ENCODE measurements around the gene PPP6R3. TPM values are rescaled to one million over a fixed set of nuclear protein-coding genes. Genes with fewer than 3 reads are reported as not detected.

PPP6R3 gene
- total RNA-seq, 2 experiments from 2014 or later = 108 to 110 TPM

- intact Hi-C loops (cut with micrococcal nuclease) = no loop called here
- ChIA-PET CTCF (no interaction called here), POLR2A (no interaction called here)
- H3K36me3 Mint-ChIP-seq = no peaks in the 10 kb centered on the region
- no peaks in the 10 kb centered on the region for H3K4me1 Mint-ChIP-seq (ENCODE audit: low read depth)
- no peak overlapping the region for H3K4me3 Mint-ChIP-seq
- H3K27me3 Mint-ChIP-seq = peaks cover 19% of the 10 kb centered on the region
- H3K9me3 Mint-ChIP-seq = no peaks in the 10 kb centered on the region
- no peak overlapping the region for H3K27ac Mint-ChIP-seq
- DNase-seq = no peak
These were observed 198.1 kb downstream of the PPP6R3 start for GRCh38 chr11:68658661-68659060.

- DNase-seq = no peak
- Mint-ChIP-seq H3K27ac (no peak overlapping the region), H3K36me3 (no peaks in the 10 kb centered on the region), H3K4me3 (no peak overlapping the region), H3K27me3 (peaks cover 19% of the 10 kb centered on the region), H3K9me3 (no peaks in the 10 kb centered on the region), H3K4me1 (ENCODE audit: low read depth) (no peaks in the 10 kb centered on the region)
- intact Hi-C loops (cut with micrococcal nuclease) = no loop called here
- POLR2A ChIA-PET = no interaction called here
- CTCF ChIA-PET = no interaction called here
These were observed 198.8 kb downstream of the PPP6R3 start for GRCh38 chr11:68659158-68659921.

- Mint-ChIP-seq H3K27me3 (peaks cover 21% of the 10 kb centered on the region), H3K9me3 (no peaks in the 10 kb centered on the region), H3K36me3 (no peaks in the 10 kb centered on the region), H3K4me3 (no peak overlapping the region), H3K4me1 (ENCODE audit: low read depth) (no peaks in the 10 kb centered on the region), H3K27ac (no peak overlapping the region)
- intact Hi-C loops (cut with micrococcal nuclease) = no loop called here
- CTCF ChIA-PET = no interaction called here
- no peak for DNase-seq
- POLR2A ChIA-PET = no interaction called here
These were observed 199.7 kb downstream of the PPP6R3 start for GRCh38 chr11:68660066-68660810.

GRCh38 chr11:68661014-68661413 lies 200.5 kb downstream of the PPP6R3 start:
- CTCF ChIA-PET = no interaction called here
- H3K4me3 Mint-ChIP-seq = no peak overlapping the region

GRCh38 chr11:68661697-68662603 lies 201.4 kb downstream of the PPP6R3 start:
- Mint-ChIP-seq H3K36me3 (no peaks in the 10 kb centered on the region), H3K4me3 (no peak overlapping the region), H3K27me3 (peaks cover 15% of the 10 kb centered on the region), H3K4me1 (ENCODE audit: low read depth) (no peaks in the 10 kb centered on the region), H3K9me3 (no peaks in the 10 kb centered on the region), H3K27ac (no peak overlapping the region)
- DNase-seq = no peak
- POLR2A ChIA-PET = no interaction called here
- intact Hi-C loops (cut with micrococcal nuclease) = no loop called here
- CTCF ChIA-PET = no interaction called here

More at GRCh38 chr11:68661014-68661413, 200.5 kb downstream of the PPP6R3 start:
- DNase-seq = no peak
- Mint-ChIP-seq H3K27me3 (peaks cover 15% of the 10 kb centered on the region), H3K27ac (no peak overlapping the region), H3K9me3 (no peaks in the 10 kb centered on the region), H3K4me1 (ENCODE audit: low read depth) (no peaks in the 10 kb centered on the region), H3K36me3 (no peaks in the 10 kb centered on the region)
- intact Hi-C loops (cut with micrococcal nuclease) = no loop called here
- POLR2A ChIA-PET = no interaction called here

GRCh38 chr11:68663482-68664010 lies 203.0 kb downstream of the PPP6R3 start:
- no peak overlapping the region for H3K27ac Mint-ChIP-seq
- peaks cover 11% of the 10 kb centered on the region for H3K27me3 Mint-ChIP-seq
- no peak overlapping the region for H3K4me3 Mint-ChIP-seq
- ChIA-PET POLR2A (no interaction called here), CTCF (no interaction called here)
- no peaks in the 10 kb centered on the region for H3K9me3 Mint-ChIP-seq
- no peaks in the 10 kb centered on the region for H3K36me3 Mint-ChIP-seq
- no peak for DNase-seq
- intact Hi-C loops (cut with micrococcal nuclease) = no loop called here
- H3K4me1 Mint-ChIP-seq (ENCODE audit: low read depth) = no peaks in the 10 kb centered on the region

- intact Hi-C loops (cut with micrococcal nuclease) = no loop called here
- H3K36me3 Mint-ChIP-seq = no peaks in the 10 kb centered on the region
- DNase-seq = no peak
- POLR2A ChIA-PET = no interaction called here
- no peaks in the 10 kb centered on the region for H3K4me1 Mint-ChIP-seq (ENCODE audit: low read depth)
- no peaks in the 10 kb centered on the region for H3K9me3 Mint-ChIP-seq
- H3K27me3 Mint-ChIP-seq = peaks cover 11% of the 10 kb centered on the region
- H3K4me3 Mint-ChIP-seq = no peak overlapping the region
- CTCF ChIA-PET = no interaction called here
- H3K27ac Mint-ChIP-seq = no peak overlapping the region
These were observed 203.6 kb downstream of the PPP6R3 start for GRCh38 chr11:68664141-68664540.

GRCh38 chr11:68664906-68665305 lies 204.4 kb downstream of the PPP6R3 start:
- Mint-ChIP-seq H3K4me3 (no peak overlapping the region), H3K4me1 (ENCODE audit: low read depth) (no peaks in the 10 kb centered on the region), H3K9me3 (no peaks in the 10 kb centered on the region), H3K27ac (no peak overlapping the region), H3K27me3 (peaks cover 11% of the 10 kb centered on the region), H3K36me3 (no peaks in the 10 kb centered on the region)
- POLR2A ChIA-PET = no interaction called here
- CTCF ChIA-PET = no interaction called here
- no peak for DNase-seq
- intact Hi-C loops (cut with micrococcal nuclease) = no loop called here

Other genes with a start within 250 kb of the PPP6R3 start
- gene KMT5B, start 247.5 kb upstream of the PPP6R3 start, total RNA-seq = 10 to 100 TPM; 18.5 to 21.2 TPM
- gene C11orf24, start 188.8 kb upstream of the PPP6R3 start, total RNA-seq = 10 to 100 TPM; 28.0 to 28.9 TPM
- 1 to 10 TPM; 6.1 to 7.6 TPM for gene LRP5, start 148.2 kb upstream of the PPP6R3 start, total RNA-seq
- 1 to 10 TPM in 1 of 2 experiments, under 1 TPM in 1; 0.97 to 1.3 TPM for gene GAL, start 223.8 kb downstream of the PPP6R3 start, total RNA-seq